GM21825 (cell line): ENCODE results near the gene VCAN.

Experiments
- ATAC-seq: cut with Tn5 transposase; IDR thresholded peaks from one replicate; pipeline ENCODE4 v1.9.1; 2021; ENCODE audit warnings: mild to moderate bottlenecking, moderate library complexity; ENCODE audit not compliant: unreplicated experiment

VCAN gene

DNA sequence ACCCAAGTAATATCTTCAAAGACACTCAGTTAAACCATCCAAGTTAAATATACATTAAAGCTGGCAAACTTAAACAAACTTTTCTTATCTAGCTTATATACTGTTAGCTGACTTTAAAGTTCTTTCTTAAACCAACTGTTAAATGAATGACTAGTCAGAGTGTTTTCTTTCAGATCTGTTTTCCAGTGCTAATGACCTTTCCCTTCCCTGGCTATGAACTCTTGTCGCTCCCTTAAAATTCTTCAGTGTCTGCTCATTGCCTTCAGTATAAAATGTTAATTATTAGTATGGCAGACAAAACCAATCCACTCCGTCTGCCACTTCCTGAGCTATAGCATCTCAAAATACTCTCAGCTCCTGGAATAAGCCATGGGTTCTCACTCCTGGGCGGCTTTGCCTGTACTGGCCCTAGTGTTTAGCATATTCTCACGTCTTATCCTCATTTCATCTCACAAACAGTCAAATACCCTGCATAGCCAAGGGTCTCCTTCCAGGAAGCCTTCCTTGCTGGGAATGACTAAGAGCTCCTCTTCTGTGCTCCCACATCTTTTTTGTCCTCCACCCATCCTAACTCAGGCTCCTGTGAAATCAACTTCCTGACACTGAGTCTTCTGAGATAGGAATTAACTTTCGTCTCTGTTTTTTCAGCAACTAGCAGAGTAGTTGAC is 87.7 kb downstream of the VCAN start:
- ATAC-seq = no peak

DNA sequence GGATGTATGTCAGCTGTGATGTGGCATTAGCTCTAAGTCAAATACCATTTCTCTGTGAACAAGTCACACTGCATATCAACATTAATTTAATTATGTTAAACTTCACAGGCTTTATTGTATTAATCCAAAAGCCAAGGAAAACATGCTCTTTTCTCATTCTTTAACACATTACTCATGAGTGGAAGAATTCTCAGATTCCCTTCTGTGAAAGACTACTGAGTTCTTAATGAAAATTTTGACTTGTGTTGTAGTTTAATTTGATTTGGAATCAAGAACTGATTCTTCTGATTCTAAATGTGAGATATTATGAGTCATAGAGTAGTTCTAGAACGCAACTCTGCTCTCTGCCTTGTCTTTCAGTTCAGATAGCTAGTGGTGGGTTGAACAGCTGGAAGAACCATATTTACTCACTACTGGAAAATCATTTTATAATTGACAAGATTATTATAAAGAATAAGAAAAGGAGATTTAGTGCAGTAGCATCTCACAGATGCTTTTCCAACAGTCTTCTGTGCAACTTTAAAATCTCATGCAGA is 90.6 kb downstream of the VCAN start:
- ATAC-seq = no peak

DNA sequence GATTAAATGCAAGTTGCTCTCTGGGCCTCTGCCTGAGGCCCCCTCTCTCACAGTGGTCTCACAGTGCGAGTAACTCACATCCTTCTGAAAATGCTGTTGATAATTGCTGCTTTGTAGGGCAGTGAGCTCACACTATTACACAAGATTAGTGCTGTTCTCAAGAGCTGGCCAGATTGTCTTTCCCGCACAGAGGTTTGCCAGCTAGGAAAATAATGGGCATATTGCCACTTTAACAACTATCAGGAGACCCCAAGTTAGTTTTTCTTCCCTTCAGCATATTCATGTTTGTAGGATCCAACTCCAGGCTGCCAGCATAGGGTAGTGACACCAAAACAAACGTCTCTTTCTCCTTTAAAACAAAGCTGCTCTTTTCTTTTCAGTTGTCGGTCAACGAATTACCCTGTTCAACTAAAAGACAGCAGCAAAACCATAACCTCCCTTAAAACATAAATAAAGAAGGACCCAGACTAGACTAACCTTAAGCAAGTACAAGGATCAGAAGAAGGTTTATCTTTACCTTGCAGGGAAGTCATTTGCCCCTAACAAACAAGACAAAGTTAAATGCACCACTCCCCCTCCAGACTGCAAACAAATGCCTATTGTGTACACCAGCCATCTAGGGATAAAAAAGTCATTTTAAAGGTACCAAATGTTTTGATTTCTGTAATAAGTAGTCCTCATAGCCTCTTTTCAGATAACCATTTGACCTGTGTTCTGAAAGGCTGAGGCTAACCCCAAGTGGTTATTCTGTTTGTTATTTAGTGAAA is 91.4 kb downstream of the VCAN start:
- ATAC-seq = no peak

DNA sequence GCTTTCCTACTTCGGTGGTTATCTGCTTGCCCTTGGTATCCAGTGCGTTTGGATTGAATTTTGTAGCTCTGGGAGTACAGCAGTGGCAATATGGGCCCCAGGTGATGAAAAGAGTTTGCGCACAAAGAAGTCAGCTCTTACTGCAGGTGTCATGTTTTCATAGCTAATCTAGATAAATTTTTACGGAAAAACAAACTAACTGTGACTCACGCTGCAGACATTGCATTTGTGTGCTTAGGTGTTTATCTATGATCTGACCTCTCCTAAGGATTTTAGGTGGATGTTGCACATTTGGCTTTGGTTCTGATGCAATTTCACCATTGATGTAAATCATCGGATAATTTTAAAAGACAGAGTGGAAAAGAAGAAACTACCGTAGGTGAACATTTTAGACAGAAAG is 92.1 kb downstream of the VCAN start:
- no peak for ATAC-seq

DNA sequence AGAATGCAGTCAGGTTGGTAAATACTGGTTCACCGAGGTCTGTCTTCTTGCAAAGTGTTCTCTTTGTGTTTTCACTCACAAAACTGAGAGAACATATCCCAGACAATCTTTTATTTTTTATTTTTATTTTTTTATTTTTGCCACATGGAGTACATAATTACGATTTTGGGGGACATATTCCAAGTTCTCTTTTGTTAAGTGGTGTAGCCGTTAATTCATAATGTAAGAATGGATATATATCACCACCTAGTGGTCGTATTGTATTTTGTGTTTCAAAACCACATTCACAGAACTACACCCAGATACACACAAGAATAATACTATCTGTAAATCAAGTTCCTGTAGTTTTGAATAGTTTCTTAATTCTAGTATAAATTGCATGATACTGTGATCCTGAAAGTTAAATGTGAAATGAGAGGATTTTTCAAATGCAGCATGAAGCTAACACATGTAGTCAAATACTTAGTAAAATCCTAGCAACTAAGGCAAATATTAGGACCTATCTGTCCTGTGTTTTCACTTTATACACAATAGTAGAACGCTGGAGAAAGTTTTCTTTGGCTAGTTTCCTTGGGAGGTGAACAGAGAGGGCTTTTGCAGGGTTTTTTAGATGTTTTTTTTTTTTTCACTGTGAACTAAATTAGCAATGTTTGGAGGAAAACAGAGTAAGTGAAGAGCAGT is 92.7 kb downstream of the VCAN start:
- ATAC-seq = peak; percentile 47

DNA sequence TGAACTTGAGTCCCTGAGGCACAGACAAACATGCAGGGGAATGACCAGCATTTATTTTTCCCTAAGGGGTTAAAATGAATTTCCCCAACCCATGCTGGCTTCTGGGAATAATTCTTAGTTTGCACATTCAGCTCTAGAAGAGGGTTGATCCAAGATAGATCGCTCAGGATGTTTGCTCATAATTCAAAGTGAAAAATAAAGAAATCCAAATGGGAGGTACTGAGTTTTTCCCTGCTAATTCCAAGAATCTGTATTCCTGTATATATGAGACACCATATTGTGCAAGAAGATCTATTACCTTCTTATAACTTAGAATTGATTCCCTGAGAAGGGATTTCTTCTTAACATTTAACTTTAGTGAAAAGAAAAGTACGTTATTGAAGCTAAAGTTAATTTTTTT is 96.2 kb downstream of the VCAN start:
- no peak for ATAC-seq

DNA sequence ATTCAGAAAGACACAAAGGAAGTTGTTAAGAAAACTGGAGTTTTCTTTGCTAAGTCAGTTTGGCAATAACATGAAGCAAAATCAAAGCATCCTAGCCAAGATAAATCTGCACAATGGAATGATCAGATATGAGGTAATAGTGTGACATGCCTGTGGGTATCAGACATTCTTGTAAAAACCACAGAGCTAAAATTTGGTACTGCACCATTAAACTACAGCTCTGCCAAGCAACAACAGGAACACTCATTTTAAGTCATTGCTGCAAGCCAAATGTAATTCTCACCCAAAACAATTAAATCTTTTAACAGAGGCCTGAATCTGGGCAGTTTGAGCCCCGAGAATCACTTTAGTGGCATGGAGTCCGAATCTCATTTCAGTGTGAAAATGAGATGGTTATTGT is 96.6 kb downstream of the VCAN start:
- ATAC-seq = no peak

DNA sequence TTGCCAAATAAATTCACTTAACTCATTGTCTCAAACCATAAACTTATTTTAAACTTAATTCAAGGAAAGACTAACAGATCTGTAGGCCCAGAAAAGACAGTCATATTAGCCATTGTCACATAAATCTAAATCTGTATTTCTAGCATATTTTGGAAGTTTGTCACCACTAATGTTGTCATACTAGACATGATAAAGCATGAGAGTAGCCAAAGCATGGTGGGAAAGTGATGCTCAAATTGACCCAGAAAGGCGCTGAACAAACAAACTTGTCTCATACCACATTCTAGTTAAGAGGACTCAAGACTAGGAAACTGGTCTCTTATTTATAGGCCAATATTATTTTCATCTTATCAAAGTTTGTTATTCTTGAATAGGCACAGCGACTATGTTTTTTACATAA is 99.4 kb downstream of the VCAN start:
- no peak for ATAC-seq

DNA sequence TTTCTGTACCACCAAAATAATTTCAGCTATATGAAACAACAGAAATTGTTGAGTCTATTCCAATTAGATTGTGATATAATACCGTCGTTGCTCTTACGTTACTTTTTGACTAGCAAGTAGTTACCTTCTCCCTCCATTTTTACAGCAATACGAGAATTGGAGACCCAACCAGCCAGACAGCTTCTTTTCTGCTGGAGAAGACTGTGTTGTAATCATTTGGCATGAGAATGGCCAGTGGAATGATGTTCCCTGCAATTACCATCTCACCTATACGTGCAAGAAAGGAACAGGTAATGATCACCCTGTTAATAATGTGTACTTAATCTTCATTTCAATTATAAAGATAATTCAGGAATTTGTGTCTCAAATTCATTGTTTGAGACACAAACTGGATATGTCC is 100.7 kb downstream of the VCAN start:
- no peak for ATAC-seq

DNA sequence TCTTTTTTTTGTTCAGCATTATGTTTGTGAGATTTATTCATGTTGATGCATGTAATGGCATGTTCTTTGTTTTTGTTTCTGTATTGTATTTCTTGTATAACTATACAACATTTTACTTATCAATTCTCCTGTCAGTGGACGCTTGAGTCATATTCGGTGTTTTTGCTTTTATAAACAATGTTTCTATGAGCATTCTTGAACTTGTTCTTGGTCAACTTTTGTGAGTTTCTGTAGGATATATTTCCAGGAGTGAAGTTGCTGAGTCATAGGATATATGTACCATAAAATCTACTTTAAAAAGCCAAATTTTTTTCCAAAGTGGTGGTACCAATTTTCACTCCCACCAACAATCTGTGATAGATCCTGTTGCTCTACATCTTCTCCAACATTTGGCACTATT is 104.8 kb downstream of the VCAN start:
- no peak for ATAC-seq

DNA sequence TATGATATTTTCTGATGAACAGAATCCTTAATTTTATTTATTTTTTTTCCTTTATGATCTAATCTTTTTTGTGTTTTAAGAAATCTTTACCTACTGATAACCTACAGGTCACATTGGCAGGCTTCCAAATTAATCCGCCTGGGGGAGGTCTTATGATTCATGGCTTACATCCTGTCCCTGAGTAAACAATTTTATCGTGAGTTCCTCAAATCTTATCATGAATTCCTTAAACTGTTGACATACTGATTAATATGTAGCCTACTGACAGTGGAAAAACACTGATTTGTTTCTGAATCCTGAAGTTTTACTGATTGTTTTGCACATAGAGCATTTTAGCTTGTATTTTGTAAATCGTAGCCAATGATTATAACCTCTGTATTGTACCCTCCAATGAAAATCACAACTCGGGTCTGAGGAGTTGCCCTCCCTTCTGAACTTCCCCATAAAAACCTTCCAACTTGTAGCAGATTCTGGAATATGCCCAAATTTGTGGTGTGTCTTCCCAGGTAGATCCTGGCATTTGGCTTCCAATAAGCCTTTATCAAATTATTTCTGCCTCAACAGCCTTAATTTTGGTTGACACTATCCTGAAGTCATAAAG is 105.6 kb downstream of the VCAN start:
- no peak for ATAC-seq

DNA sequence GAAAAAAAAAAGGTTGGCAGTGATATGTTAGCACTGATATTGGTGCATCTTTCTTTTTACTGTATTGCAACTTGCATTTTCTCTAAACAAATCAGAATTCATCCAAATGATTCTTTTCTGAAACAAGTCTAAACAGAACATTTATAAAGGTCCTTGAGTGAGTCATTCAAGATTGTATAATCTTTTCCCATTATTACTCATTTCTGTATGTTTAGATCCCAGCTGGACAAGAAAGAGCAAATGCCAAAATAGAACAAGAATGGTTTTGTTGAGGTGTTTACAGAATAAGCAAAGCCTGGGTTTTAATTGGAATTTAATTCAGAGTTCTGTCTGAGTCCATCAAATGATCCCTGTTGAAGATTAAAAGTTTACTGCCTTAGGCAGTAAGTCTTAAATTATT is 112.3 kb downstream of the VCAN start:
- ATAC-seq = no peak

DNA sequence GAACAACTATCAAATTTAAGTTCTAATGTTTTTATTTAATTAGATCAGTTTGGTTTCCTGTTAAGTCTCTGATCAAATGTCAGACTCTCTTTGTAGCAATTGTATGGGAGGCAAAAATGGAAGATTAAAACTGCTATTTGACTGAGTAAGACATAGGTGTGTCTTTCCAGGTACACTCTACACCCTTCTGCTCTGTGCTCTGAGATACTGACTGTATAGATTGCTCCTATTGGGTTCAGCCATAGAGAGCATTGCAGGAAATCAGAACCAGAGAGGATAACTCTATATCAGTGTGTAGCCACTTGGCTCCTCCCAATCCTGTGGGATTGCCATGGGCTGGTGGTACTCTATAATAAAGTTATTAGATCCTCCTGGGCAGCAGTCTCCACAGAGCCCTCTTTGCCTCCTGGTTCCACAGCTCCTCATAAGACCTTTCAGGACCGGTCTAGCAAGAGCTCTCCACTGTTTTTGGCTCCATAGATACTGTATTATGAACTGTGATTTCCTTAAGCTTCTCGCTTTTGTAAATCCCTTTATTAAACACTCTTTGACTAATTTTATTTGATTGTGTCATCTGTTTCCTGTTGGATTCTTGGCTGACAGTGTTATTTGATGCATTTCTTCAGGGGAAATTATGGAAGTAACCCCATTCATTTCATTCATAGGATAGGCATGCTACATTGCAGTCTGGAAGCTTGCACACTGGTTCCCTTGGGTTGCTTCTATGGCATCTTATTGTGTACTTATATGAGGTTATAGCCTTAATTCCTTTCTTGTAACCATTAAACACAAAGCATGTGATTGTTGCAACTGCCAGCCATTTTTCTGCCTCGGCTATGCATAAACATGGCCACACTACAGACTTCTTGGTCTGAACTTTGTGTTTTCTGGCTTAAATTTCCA is 115.6 kb downstream of the VCAN start:
- no peak for ATAC-seq

DNA sequence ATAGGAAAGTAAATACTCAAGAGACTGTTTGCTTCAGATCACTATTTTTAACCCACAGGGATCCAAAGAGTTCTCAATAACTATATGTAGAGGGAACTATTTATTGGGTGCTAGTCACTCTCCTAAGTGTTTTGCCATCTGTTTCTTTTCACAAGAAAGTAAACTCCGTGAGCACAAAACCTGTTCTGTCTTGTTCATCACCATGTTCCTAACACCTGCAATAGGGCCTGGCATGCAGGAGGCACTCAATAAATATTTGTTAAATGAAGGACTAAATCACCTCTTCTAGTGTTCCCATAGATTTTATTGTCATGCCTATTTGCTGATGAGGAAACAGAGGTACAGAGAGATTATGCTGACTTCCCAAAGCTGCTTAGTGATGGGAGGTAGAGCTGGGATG is 118.2 kb downstream of the VCAN start:
- ATAC-seq = no peak

DNA sequence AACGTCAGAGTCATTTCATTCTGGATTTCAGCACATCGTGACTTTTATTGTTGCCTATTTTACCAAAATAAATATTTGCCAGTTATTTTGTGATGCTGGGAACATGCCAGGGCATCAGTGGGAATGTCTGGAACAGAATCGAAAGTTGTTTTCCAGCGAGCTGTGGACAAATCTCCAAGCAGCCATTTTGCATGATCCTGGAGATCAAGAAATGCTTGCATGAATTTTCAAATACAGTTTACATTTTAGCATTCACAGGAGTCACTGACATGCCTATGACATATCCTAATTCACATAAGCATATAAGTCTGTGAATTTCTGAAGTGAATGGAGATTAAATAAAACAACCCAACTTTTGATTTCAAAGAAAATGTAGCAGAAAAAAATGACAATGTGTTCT is 119.4 kb downstream of the VCAN start:
- ATAC-seq = no peak

DNA sequence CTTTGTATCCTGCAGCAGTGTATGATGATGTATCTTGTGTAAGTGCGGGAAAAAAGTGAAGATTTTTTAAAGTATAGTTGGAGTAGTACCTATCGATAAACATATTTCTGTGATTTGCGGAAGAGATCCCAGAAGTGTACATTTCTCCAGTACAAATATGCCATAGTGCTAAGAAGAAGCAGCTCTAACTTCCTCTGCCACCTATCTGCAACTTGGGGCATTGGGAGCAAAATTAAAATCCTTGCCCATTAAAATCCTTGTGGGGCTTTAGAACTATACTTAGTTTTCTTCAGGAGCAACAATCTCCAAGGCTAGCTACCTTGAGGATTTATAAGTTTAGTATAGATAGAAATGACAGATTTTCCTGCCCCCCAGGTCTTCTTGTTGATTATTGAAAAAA is 123.7 kb downstream of the VCAN start:
- no peak for ATAC-seq

DNA sequence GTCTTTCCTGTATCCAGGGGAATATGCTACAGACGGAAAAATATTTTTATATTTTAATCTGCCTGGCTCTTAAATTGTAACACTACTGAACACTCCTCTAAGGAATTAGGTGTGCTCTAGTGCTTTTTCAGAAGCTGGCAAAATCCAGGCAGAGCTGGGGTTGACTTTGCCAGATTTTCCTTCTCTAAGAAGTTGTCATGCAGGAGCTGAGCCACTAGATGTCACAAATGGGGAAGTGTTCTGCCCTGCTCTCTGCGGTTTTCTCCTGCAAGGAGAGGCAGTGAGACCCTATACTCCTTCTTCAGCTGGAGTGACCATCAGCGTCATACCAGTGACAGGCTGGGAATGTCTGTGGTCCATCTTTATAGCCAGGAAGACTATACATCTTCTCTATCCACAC is 136.6 kb downstream of the VCAN start:
- no peak for ATAC-seq

DNA sequence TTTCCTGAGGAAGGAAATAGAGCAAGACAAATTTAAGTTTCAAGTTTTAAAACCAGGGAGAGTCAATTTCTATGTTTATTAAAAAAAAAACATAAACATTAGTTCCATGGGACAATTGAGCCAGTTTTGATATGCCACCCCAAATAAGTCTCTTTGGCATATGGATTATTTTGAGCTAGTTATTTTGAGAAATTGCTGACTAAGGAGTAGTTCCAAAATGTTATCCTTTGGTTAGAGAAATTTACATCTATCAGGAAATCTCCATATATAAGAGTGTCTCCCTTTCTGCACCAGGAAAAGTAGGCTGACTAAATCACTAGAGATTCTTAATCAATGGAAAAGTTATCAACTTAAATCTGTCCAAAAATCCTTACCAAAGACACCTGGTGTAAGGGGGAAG is 143.3 kb downstream of the VCAN start:
- ATAC-seq = no peak

DNA sequence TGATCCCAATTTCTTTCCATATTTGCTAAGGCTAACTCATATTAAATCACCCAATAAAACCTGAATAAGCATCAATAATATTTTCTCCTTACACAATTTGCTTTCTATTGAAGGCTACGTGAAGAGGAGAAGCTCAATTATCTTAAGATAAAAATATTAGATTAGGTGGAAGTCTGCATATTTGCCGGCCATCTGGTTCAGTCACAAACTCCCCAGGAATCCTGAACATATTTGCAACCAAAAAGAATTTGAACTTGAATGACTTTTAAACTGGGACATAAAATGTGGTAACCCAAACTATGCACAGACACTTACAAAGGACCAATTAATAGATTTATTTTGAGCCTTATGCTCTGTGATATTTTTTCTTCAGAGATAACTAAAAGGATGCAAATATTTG is 156.8 kb downstream of the VCAN start:
- ATAC-seq = no peak
